ENCODE data around the gene ASPG. TPM values are rescaled to one million over a fixed set of nuclear protein-coding genes. Genes with fewer than 3 reads are reported as not detected.

Gene ASPG
- total RNA-seq, 2 experiments from 2014 or later, result not detected

GRCh38 chr14:104086210-104086660 is 735 bp downstream of the ASPG start:
- H3K9me3 Mint-ChIP-seq, result no peaks in the 10 kb centered on the region
- intact Hi-C loops (cut with micrococcal nuclease), result no loop called here
- no peak overlapping the region for H3K4me3 Mint-ChIP-seq
- DNase-seq (no peak), ATAC-seq (no peak)
- POLR2A ChIA-PET, result no interaction called here
- peaks cover 3% of the 10 kb centered on the region for H3K4me1 Mint-ChIP-seq (ENCODE audit: low read depth)
- peaks cover 12% of the 10 kb centered on the region for H3K27me3 Mint-ChIP-seq
- TF ChIP-seq, protein P1, sequence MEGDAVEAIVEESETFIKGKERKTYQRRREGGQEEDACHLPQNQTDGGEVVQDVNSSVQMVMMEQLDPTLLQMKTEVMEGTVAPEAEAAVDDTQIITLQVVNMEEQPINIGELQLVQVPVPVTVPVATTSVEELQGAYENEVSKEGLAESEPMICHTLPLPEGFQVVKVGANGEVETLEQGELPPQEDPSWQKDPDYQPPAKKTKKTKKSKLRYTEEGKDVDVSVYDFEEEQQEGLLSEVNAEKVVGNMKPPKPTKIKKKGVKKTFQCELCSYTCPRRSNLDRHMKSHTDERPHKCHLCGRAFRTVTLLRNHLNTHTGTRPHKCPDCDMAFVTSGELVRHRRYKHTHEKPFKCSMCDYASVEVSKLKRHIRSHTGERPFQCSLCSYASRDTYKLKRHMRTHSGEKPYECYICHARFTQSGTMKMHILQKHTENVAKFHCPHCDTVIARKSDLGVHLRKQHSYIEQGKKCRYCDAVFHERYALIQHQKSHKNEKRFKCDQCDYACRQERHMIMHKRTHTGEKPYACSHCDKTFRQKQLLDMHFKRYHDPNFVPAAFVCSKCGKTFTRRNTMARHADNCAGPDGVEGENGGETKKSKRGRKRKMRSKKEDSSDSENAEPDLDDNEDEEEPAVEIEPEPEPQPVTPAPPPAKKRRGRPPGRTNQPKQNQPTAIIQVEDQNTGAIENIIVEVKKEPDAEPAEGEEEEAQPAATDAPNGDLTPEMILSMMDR (IDR thresholded peaks at IDR 0.05), result no peak
- no peak overlapping the region for H3K27ac Mint-ChIP-seq
- no peaks in the 10 kb centered on the region for H3K36me3 Mint-ChIP-seq (ENCODE audit: low read depth)
- CTCF ChIA-PET, result interaction anchor here (1.2 kb wide), 1 partner anchor 9 kb away, joined by 3 read pairs; no protein-coding TSS in a partner anchor

DNA sequence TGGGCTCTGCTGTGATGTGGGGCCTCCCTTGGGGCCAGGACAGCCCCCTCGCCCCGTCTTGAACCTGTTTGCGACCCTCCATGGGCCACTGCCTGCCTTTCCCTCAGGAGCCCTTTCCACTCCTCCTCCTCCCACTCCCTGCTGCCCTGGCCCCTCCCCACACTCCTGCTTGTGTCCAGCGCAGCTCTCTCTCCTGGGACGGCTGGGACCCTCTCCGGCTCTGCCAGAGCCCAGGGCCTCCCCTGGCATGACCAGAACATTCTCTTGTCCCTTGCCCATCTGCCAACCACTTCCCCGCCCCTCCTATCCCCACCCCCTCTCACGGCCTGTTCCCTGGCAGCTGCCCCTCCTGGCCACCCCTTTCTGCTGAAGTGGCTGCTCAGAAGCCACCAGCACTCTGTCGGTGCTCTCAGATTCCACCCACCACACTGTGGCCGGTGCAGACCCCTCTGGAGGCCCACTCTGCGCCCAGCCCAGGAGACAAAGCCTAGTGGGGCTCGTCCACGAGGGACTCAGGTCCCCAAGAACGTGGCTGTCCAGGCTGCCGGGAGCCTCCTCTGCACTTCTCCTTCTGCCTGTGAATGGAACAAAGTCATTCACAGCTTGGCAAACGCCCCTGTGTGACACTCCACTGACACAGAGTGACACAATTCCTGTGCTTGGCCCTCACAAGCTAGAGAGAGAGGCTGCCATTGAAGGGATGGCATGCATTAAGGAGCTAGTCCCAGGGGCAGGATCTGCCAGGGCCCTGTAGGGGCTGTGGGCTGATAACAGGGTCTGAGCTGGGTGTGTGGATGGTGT is 1.4 kb downstream of the ASPG start:
- ChIA-PET POLR2A (no interaction called here), CTCF (interaction anchor here (1.2 to 2.1 kb wide), 3 partner anchors 9 to 45 kb away, joined by 3 to 9 read pairs (median 4); no protein-coding TSS in a partner anchor)
- H3K36me3 Mint-ChIP-seq (ENCODE audit: low read depth), result no peaks in the 10 kb centered on the region
- no peak for ATAC-seq
- TF ChIP-seq, protein P1 (IDR thresholded peaks at IDR 0.05), result no peak
- peaks cover 12% of the 10 kb centered on the region for H3K27me3 Mint-ChIP-seq
- intact Hi-C loops (cut with micrococcal nuclease), result no loop called here
- H3K9me3 Mint-ChIP-seq, result no peaks in the 10 kb centered on the region
- no peak for DNase-seq
- H3K4me3 Mint-ChIP-seq, result no peak overlapping the region
- H3K27ac Mint-ChIP-seq, result no peak overlapping the region
- peaks cover 3% of the 10 kb centered on the region for H3K4me1 Mint-ChIP-seq (ENCODE audit: low read depth)

- ChIA-PET CTCF (interaction anchor here (1.4 to 2.1 kb wide), 2 partner anchors 10 to 44 kb away, joined by 4 to 9 read pairs; no protein-coding TSS in a partner anchor), POLR2A (no interaction called here)
- peaks cover 12% of the 10 kb centered on the region for H3K27me3 Mint-ChIP-seq
- intact Hi-C loops (cut with micrococcal nuclease), result no loop called here
- H3K27ac Mint-ChIP-seq, result no peak overlapping the region
- DNase-seq, result no peak
- H3K9me3 Mint-ChIP-seq, result no peaks in the 10 kb centered on the region
- no peak overlapping the region for H3K4me3 Mint-ChIP-seq
- TF ChIP-seq, protein P1 (IDR thresholded peaks at IDR 0.05), result no peak
- no peak for ATAC-seq
- H3K36me3 Mint-ChIP-seq (ENCODE audit: low read depth), result no peaks in the 10 kb centered on the region
- H3K4me1 Mint-ChIP-seq (ENCODE audit: low read depth), result peaks cover 3% of the 10 kb centered on the region
These were observed 2.0 kb downstream of the ASPG start for GRCh38 chr14:104087505-104087904.

GRCh38 chr14:104087981-104088850 is 2.7 kb downstream of the ASPG start:
- TF ChIP-seq, protein P1 (IDR thresholded peaks at IDR 0.05), result no peak
- Mint-ChIP-seq H3K9me3 (no peaks in the 10 kb centered on the region), H3K36me3 (ENCODE audit: low read depth) (no peaks in the 10 kb centered on the region), H3K4me1 (ENCODE audit: low read depth) (peaks cover 3% of the 10 kb centered on the region), H3K27me3 (peaks cover 12% of the 10 kb centered on the region), H3K4me3 (no peak overlapping the region), H3K27ac (no peak overlapping the region)
- intact Hi-C loops (cut with micrococcal nuclease), result no loop called here
- POLR2A ChIA-PET, result no interaction called here
- DNase-seq, result no peak
- CTCF ChIA-PET, result interaction anchor here (1.4 to 2.1 kb wide), 2 partner anchors 11 to 44 kb away, joined by 4 to 9 read pairs; no protein-coding TSS in a partner anchor
- no peak for ATAC-seq
